AG09319 (cell line): ENCODE results near the gene WSCD2.

Source experiments
- DNase-seq: peaks from one replicate; pipeline ENCODE4 v3.0.0-alpha.2; 2010; ENCODE audit warnings: low read depth; ENCODE audit errors: extremely low read depth
- TF ChIP-seq, protein P1 (sequence below): IDR thresholded peaks from 2 replicates; pipeline ENCODE4 v1.5.1; 2011; ENCODE audit warnings: low read depth, mild to moderate bottlenecking, inconsistent platforms, low read length, moderate library complexity

Gene WSCD2

DNA sequence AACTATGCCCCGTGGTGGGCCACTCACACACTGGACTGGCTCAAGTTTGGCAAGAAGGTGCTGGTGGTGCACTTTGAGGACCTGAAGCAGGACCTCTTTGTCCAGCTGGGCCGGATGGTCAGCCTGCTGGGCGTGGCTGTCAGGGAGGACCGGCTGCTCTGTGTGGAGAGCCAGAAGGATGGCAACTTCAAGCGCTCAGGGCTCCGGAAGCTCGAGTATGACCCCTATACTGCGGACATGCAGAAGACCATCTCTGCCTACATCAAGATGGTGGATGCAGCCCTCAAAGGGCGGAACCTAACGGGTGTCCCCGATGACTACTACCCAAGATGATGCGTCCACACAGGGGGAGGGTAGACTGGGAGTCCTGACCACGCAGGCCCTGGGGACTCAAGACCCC is 118.9 kb downstream of the WSCD2 start:
- TF ChIP-seq, protein P1, sequence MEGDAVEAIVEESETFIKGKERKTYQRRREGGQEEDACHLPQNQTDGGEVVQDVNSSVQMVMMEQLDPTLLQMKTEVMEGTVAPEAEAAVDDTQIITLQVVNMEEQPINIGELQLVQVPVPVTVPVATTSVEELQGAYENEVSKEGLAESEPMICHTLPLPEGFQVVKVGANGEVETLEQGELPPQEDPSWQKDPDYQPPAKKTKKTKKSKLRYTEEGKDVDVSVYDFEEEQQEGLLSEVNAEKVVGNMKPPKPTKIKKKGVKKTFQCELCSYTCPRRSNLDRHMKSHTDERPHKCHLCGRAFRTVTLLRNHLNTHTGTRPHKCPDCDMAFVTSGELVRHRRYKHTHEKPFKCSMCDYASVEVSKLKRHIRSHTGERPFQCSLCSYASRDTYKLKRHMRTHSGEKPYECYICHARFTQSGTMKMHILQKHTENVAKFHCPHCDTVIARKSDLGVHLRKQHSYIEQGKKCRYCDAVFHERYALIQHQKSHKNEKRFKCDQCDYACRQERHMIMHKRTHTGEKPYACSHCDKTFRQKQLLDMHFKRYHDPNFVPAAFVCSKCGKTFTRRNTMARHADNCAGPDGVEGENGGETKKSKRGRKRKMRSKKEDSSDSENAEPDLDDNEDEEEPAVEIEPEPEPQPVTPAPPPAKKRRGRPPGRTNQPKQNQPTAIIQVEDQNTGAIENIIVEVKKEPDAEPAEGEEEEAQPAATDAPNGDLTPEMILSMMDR: no peak
- no peak for DNase-seq

GRCh38 chr12:108252523-108252922 is 123.4 kb downstream of the WSCD2 start:
- TF ChIP-seq, protein P1: no peak
- no peak for DNase-seq

GRCh38 chr12:108253540-108253939 is 124.5 kb downstream of the WSCD2 start:
- DNase-seq: no peak
- TF ChIP-seq, protein P1: no peak

DNA sequence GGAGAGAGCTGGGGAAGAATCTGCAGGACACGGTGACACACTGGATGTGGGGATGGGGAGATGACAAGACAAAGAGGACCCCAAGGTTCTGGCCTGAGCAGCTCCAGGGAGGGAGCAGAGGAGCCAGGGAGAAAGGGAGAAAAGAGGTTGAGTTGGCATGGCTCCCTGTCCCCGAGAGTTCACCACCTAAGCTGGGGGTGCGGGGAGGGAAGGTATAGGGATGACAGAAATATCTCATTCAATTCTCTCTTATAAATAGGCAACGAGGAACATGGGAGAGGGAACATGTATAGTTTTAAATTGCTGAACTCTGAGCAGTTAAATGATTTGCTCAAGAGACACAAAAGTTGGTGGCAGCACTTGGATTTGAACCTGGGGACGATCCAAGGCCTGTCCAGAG is 124.9 kb downstream of the WSCD2 start:
- TF ChIP-seq, protein P1: no peak

DNA sequence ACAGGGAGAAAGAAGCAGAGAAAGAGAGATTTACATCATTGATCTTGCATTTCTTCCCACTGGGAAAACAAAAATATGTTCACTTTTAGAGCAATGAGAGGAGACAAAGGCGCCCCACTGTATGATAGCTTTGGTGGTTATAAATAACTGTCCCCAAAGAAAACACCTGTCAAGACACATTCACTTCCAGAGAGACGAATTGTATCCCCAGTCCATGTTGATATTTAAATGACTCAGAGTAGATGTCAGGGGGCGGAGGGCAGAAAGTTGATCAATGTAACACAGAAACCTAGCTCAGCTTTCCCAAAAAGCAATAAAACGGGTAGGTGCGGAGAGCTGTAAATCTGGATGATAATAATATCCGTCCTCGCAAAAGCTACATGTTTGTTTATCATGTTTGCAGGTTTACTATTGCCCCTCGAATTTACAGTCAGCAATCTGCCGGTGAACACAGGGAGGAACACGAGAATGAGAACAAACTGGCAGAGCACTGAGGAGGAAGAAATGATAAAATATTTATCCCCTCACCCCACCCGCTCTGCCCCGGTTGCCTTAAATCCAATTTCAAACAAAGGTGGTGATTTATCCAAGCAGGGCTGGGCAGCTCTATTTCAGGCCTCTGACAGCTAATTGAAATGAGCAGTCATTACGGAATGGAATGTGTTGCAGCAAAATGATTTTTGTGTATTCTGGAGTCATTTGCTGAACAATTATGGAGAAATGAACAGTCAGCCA is 125.6 kb downstream of the WSCD2 start:
- no peak for DNase-seq
- TF ChIP-seq, protein P1: no peak

More for the DNA sequence above, 124.9 kb downstream of the WSCD2 start:
- no peak for DNase-seq

GRCh38 chr12:108255252-108255602 is 126.1 kb downstream of the WSCD2 start:
- TF ChIP-seq, protein P1: no peak
- no peak for DNase-seq

DNA sequence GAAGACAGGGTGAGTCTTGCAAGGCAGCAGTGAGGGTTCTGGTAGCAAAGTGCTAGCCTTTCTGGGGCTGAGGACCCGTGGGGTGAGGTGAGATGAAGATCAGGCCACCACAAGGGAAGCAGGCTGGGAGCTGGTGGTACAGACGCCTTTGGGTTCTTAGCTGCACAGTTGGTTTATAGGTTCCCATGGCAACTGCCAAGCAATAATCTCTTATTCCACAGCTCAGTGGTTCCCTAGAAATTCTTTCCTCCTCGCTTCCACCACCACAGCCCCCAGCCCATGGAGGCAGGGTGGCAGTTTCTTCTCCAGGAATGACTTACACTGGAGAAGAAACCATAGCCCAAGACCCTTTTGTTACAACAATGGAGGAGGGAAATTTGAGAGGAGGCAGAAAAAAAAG is 127.9 kb downstream of the WSCD2 start:
- TF ChIP-seq, protein P1: no peak
- DNase-seq: no peak
